ENCODE results near the gene UBE2L3. TPM values are rescaled to one million over a fixed set of nuclear protein-coding genes. Genes with fewer than 3 reads are reported as not detected.
A peak's percentile ranks its signal among the peaks of the same experiment; 100 is the strongest.

The UBE2L3 gene
- total and polyA plus RNA-seq, 2 of the 13 experiments (the other 11 are each of a cell fraction or from before 2014, with no cell fraction given) = 30.2 to 58.1 TPM

GRCh38 chr22:21629255-21630149, 62.0 kb downstream of the UBE2L3 start, which contains the start of gene YDJC (continued):
- TF ChIP-seq ZNF296 (CRISPR knock-in tag; conservative IDR thresholded peaks at IDR 0.05) = no peak
- TF ChIP-seq ATF7 (IDR thresholded peaks at IDR 0.05) = no peak
- no peak for TF ChIP-seq ATF7 (CRISPR knock-in tag; IDR thresholded peaks at IDR 0.05)
- TF ChIP-seq ATF6 (CRISPR knock-in tag; conservative IDR thresholded peaks at IDR 0.05) = peak; percentile 47; the same call in 1 of the 2 replicates
- no peak for TF ChIP-seq ZNF20 (CRISPR knock-in tag; IDR thresholded peaks at IDR 0.05)
- no peak; the same call in 1 of the 2 replicates for TF ChIP-seq TCF7 (IDR thresholded peaks at IDR 0.05; ENCODE audit: low read depth)
- TF ChIP-seq KAT7 (CRISPR knock-in tag; IDR thresholded peaks at IDR 0.05; ENCODE audit: borderline replicate concordance) = peak; percentile 82
- peak; percentile 72; the same call in 1 of the 2 replicates for TF ChIP-seq ZFYVE20 (CRISPR knock-in tag; IDR thresholded peaks at IDR 0.05; ENCODE audit: borderline replicate concordance, low read depth)
- TF ChIP-seq POLR2A (IDR thresholded peaks at IDR 0.05; ENCODE audit: insufficient read depth in 1 of 2, low read depth in 2 of 2, low read length in 2 of 2) = peak; percentile 85 to 93
- TF ChIP-seq CEBPZ (IDR thresholded peaks at IDR 0.05; ENCODE audit: low read length) = no peak
- no peak for TF ChIP-seq GTF2F1 (IDR thresholded peaks at IDR 0.05; ENCODE audit: low read length)
- peak; percentile 71 for TF ChIP-seq BCL6 (CRISPR knock-in tag; IDR thresholded peaks at IDR 0.05)
- peak; percentile 66 for TF ChIP-seq ZNF143 (CRISPR knock-in tag; IDR thresholded peaks at IDR 0.05)
- 0 out of 2 replicates have a peak, but pooled peaks have one; percentile 17 for TF ChIP-seq SMAD1 (CRISPR knock-in tag; IDR thresholded peaks at IDR 0.05; ENCODE audit: borderline replicate concordance, low read depth)
- TF ChIP-seq ZFP90 (CRISPR knock-in tag; IDR thresholded peaks at IDR 0.05; ENCODE audit: borderline replicate concordance) = peak; percentile 97
- no peak for TF ChIP-seq TRAFD1 (CRISPR knock-in tag; IDR thresholded peaks at IDR 0.05; ENCODE audit: borderline replicate concordance)
- peak; percentile 67 for TF ChIP-seq ZNF770 (CRISPR knock-in tag; IDR thresholded peaks at IDR 0.05)
- TF ChIP-seq ZBTB44 (CRISPR knock-in tag; IDR thresholded peaks at IDR 0.05) = peak; percentile 84; the same call in 1 of the 2 replicates
